Retinal pigment epithelial cell (primary cell): ENCODE measurements around the gene CTCFL.

Experiments
- DNase-seq: peaks from one replicate; pipeline ENCODE4 v3.0.0-alpha.2; 2010; ENCODE audit warnings: low read depth
- H3K4me3 ChIP-seq: 2 replicates; pipeline ENCODE4 v1.5.1; 2011; ENCODE audit warnings: mild to moderate bottlenecking, low read length, control low read depth, moderate library complexity
- CTCF ChIP-seq: conservative IDR thresholded peaks from 2 replicates; pipeline ENCODE4 v1.5.1; 2011; ENCODE audit warnings: low read depth, low read length, control low read depth, inconsistent platforms

Gene CTCFL

GRCh38 chr20:57455386-57455785 lies 69.6 kb downstream of the CTCFL start:
- DNase-seq, result no peak
- TF ChIP-seq CTCF, result no peak
- H3K4me3 ChIP-seq, result no peak overlapping the region

- no peak for DNase-seq
- TF ChIP-seq CTCF, result no peak
Observed at GRCh38 chr20:57451795-57452661, 72.9 kb downstream of the CTCFL start.

GRCh38 chr20:57451431-57451794 lies 73.5 kb downstream of the CTCFL start:
- no peak overlapping the region for H3K4me3 ChIP-seq
- TF ChIP-seq CTCF, result no peak
- no peak for DNase-seq

More at GRCh38 chr20:57451795-57452661, 72.9 kb downstream of the CTCFL start:
- H3K4me3 ChIP-seq, result no peak overlapping the region

- no peak overlapping the region for H3K4me3 ChIP-seq
- no peak for DNase-seq
- TF ChIP-seq CTCF, result no peak
Observed at GRCh38 chr20:57450931-57451330, 74.0 kb downstream of the CTCFL start.

GRCh38 chr20:57450419-57450818 lies 74.5 kb downstream of the CTCFL start:
- H3K4me3 ChIP-seq, result no peak overlapping the region
- DNase-seq, result no peak
- TF ChIP-seq CTCF, result no peak

GRCh38 chr20:57449398-57450354 lies 75.3 kb downstream of the CTCFL start:
- no peak for DNase-seq
- no peak overlapping the region for H3K4me3 ChIP-seq
- no peak for TF ChIP-seq CTCF
